Neural progenitor cell (in vitro differentiated cells): ENCODE measurements around the gene STK39. TPM values are rescaled to one million over a fixed set of nuclear protein-coding genes. Genes with fewer than 3 reads are reported as not detected.
A peak's percentile ranks its signal among the peaks of the same experiment; 100 is the strongest.

Experiments used
- DNase-seq: peaks from one replicate; pipeline ENCODE4 v3.0.0-alpha.2; 2016; ENCODE audit warnings: low spot score
- H2AFZ ChIP-seq: fragments of 200-600 bp; sonication (generic); replicated peaks from 2 replicates; pipeline ENCODE4 v1.6.1; 2016; ENCODE audit warnings: antibody characterized with exemption
- H3F3A ChIP-seq: fragments of 200-600 bp; sonication (generic); 2 replicates; pipeline ENCODE4 v1.6.1; 2016; ENCODE audit warnings: antibody characterized with exemption, low read depth
- H3K27ac ChIP-seq: fragments of 200-600 bp; sonication (generic); 2 replicates; pipeline ENCODE4 v1.5.1; 2016; ENCODE audit warnings: mild to moderate bottlenecking
- H3K27me3 ChIP-seq: fragments of 200-600 bp; sonication (generic); 2 replicates; pipeline ENCODE4 v1.6.1; 2016; ENCODE audit warnings: mild to moderate bottlenecking, moderate library complexity
- H3K36me3 ChIP-seq: fragments of 200-600 bp; sonication (generic); 2 replicates; pipeline ENCODE4 v1.5.1; 2016
- H3K4me1 ChIP-seq: fragments of 200-600 bp; sonication (generic); 2 replicates; pipeline ENCODE4 v1.6.1; 2016; ENCODE audit warnings: mixed run types
- H3K4me2 ChIP-seq: fragments of 200-600 bp; sonication (generic); 2 replicates; pipeline ENCODE4 v1.6.1; 2016
- H3K4me3 ChIP-seq: fragments of 200-600 bp; sonication (generic); 2 replicates; pipeline ENCODE4 v1.5.1; 2016
- H3K79me2 ChIP-seq: fragments of 200-600 bp; sonication (generic); 2 replicates; pipeline ENCODE4 v1.6.1; 2016; ENCODE audit warnings: low read depth
- H3K9ac ChIP-seq: fragments of 200-600 bp; sonication (generic); 2 replicates; pipeline ENCODE4 v1.6.1; 2016
- H3K9me3 ChIP-seq: fragments of 200-600 bp; sonication (generic); 2 replicates; pipeline ENCODE4 v1.5.1; 2016; ENCODE audit warnings: low read depth
- H4K20me1 ChIP-seq: fragments of 200-600 bp; sonication (generic); 2 replicates; pipeline ENCODE4 v1.6.1; 2016; ENCODE audit warnings: low read depth
- H3K27ac Mint-ChIP-seq: 3 replicates; pipeline ENCODE4 v1.8.0; 2021; ENCODE audit warnings: mixed read lengths
- H3K27me3 Mint-ChIP-seq: 2 replicates; pipeline ENCODE4 v1.8.0; 2022; ENCODE audit warnings: low read depth, mild to moderate bottlenecking, inconsistent platforms, moderate library complexity, mixed read lengths; ENCODE audit not compliant: insufficient read depth
- H3K36me3 Mint-ChIP-seq: 3 replicates; pipeline ENCODE4 v1.8.0; 2021; ENCODE audit warnings: mixed read lengths
- H3K4me1 Mint-ChIP-seq: 3 replicates; pipeline ENCODE4 v1.8.0; 2021; ENCODE audit warnings: mixed read lengths
- H3K4me3 Mint-ChIP-seq: 3 replicates; pipeline ENCODE4 v1.8.0; 2021; ENCODE audit warnings: mild to moderate bottlenecking, moderate library complexity, mixed read lengths
- H3K9me3 Mint-ChIP-seq: 3 replicates; pipeline ENCODE4 v1.8.0; 2020; ENCODE audit warnings: mixed read lengths
- EZH2 ChIP-seq: fragments of 200-600 bp; sonication (generic); IDR thresholded peaks from 2 replicates; pipeline ENCODE4 v1.6.1; 2017; ENCODE audit warnings: antibody characterized with exemption, mild to moderate bottlenecking, moderate library complexity
- EZH2phosphoT487 ChIP-seq: fragments of 200-600 bp; sonication (generic); IDR thresholded peaks from 2 replicates; pipeline ENCODE4 v1.6.1; 2017; ENCODE audit warnings: antibody characterized with exemption
- total RNA-seq: library from RNA; depleted of rRNA; stranded (reverse); fragments of >200 nt; gene quantifications from 2 replicates; pipeline ENCODE4 v1.2.3, GENCODE V29; 2015; ENCODE audit warnings: low replicate concordance
- TF ChIP-seq, protein P1 (sequence below): fragments of 200-600 bp; sonication (generic); IDR thresholded peaks from 2 replicates; pipeline ENCODE4 v1.5.1; 2017; ENCODE audit warnings: antibody characterized with exemption, mild to moderate bottlenecking

The STK39 gene
- total RNA-seq, 1 donor from 2014 or later, result 23.8 TPM

DNA sequence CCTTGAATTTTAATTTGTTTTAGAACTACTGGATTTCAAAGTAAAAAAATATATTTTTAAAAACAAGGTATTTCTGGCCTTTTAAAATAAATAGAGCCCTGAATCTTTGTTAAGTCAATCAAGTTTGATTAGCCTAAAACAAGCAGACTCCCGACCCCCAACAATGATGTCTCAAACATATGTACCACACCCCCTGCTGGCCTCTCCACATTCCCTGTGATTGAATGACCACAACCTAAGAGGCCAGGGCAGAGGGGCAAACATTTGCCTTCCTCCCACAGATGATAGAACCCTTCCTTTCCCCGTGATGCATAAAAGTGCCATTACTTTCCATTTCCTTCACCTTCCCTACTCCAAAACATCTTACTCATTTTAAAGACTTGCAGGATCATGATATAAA is 130.9 kb downstream of the STK39 start:
- Histone ChIP-seq H3K4me1 (peaks cover 16% of the 10 kb centered on the region), H3K79me2 (no peaks in the 10 kb centered on the region), H3K4me3 (no peak overlapping the region), H3K36me3 (no peaks in the 10 kb centered on the region), H3K4me2 (no peak overlapping the region), H3K9ac (no peak overlapping the region), H3K27ac (no peak overlapping the region), H2AFZ (no peak overlapping the region), H4K20me1 (no peaks in the 10 kb centered on the region), H3K27me3 (no peaks in the 10 kb centered on the region), H3K9me3 (no peaks in the 10 kb centered on the region), H3F3A (peaks cover 3% of the 10 kb centered on the region)
- H3K4me3 Mint-ChIP-seq, result no peak overlapping the region
- peaks cover 3% of the 10 kb centered on the region for H3K9me3 Mint-ChIP-seq
- H3K27ac Mint-ChIP-seq, result no peak overlapping the region
- no peaks in the 10 kb centered on the region for H3K27me3 Mint-ChIP-seq
- peak; percentile 68 for DNase-seq
- H3K4me1 Mint-ChIP-seq, result no peaks in the 10 kb centered on the region
- TF ChIP-seq, protein P1, sequence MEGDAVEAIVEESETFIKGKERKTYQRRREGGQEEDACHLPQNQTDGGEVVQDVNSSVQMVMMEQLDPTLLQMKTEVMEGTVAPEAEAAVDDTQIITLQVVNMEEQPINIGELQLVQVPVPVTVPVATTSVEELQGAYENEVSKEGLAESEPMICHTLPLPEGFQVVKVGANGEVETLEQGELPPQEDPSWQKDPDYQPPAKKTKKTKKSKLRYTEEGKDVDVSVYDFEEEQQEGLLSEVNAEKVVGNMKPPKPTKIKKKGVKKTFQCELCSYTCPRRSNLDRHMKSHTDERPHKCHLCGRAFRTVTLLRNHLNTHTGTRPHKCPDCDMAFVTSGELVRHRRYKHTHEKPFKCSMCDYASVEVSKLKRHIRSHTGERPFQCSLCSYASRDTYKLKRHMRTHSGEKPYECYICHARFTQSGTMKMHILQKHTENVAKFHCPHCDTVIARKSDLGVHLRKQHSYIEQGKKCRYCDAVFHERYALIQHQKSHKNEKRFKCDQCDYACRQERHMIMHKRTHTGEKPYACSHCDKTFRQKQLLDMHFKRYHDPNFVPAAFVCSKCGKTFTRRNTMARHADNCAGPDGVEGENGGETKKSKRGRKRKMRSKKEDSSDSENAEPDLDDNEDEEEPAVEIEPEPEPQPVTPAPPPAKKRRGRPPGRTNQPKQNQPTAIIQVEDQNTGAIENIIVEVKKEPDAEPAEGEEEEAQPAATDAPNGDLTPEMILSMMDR, result peak; percentile 48
- TF ChIP-seq EZH2, result no peak
- H3K36me3 Mint-ChIP-seq, result peaks cover 13% of the 10 kb centered on the region

DNA sequence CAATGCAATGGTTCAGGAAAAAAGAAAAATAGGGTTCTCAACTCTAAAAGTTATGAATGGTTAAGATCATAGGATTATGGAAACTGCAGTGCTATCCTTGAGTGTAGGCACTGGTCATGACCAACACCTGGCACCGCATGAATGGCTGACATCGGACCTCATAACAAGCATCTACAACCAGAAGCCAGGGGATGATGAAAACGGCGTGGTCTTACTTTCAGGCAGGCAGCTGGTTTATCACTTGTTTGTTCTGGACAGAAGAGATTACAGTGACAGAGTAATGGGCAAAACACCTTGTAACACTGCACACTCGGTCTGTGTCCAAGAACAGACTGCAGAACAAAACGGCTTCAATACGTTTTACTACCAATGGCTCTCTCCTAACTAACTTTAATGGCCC is 132.8 kb downstream of the STK39 start:
- TF ChIP-seq, protein P1, result no peak
- TF ChIP-seq EZH2phosphoT487 (no peak), EZH2 (no peak)
- Mint-ChIP-seq H3K27me3 (no peaks in the 10 kb centered on the region), H3K27ac (no peak overlapping the region), H3K36me3 (peaks cover 13% of the 10 kb centered on the region), H3K4me3 (no peak overlapping the region), H3K9me3 (peaks cover 3% of the 10 kb centered on the region), H3K4me1 (no peaks in the 10 kb centered on the region)
- H3K27ac ChIP-seq, result no peak overlapping the region
- peaks cover 3% of the 10 kb centered on the region for H3F3A ChIP-seq
- no peak overlapping the region for H3K4me3 ChIP-seq
- H3K4me1 ChIP-seq, result peaks cover 16% of the 10 kb centered on the region
- no peak overlapping the region for H2AFZ ChIP-seq
- no peaks in the 10 kb centered on the region for H3K36me3 ChIP-seq
- no peaks in the 10 kb centered on the region for H3K27me3 ChIP-seq
- no peak overlapping the region for H3K4me2 ChIP-seq
- no peak overlapping the region for H3K9ac ChIP-seq
- no peak for DNase-seq
- no peaks in the 10 kb centered on the region for H3K79me2 ChIP-seq
- no peaks in the 10 kb centered on the region for H3K9me3 ChIP-seq
- no peaks in the 10 kb centered on the region for H4K20me1 ChIP-seq

DNA sequence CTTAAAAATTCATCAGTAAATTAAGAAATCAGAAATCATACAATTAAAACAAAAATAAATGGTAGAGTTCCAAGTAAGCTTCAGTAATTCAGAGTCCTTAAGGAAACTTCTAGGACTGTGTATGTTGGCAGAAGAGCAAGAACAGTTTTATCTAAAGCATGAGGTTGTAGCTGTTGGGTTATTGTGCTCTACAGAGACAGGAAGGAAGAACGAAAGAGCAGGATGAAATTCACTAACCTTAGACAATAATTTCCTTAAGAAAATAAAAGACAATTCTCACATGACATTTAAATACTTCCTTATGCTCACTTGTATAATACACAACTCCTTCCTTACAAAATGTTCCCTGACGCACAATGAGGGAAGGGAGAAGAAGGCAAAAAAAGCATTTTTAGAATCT is 133.4 kb downstream of the STK39 start:
- H3K4me3 Mint-ChIP-seq, result no peak overlapping the region
- H3K9me3 ChIP-seq, result no peaks in the 10 kb centered on the region
- H2AFZ ChIP-seq, result no peak overlapping the region
- H3K36me3 ChIP-seq, result no peaks in the 10 kb centered on the region
- no peaks in the 10 kb centered on the region for H3K79me2 ChIP-seq
- no peak overlapping the region for H3K4me2 ChIP-seq
- no peak for TF ChIP-seq EZH2phosphoT487
- TF ChIP-seq, protein P1, result no peak
- no peak for TF ChIP-seq EZH2
- no peaks in the 10 kb centered on the region for H3K27me3 Mint-ChIP-seq
- H3K4me3 ChIP-seq, result no peak overlapping the region
- H3K27ac Mint-ChIP-seq, result no peak overlapping the region
- H3K4me1 ChIP-seq, result peaks cover 16% of the 10 kb centered on the region
- peaks cover 3% of the 10 kb centered on the region for H3K9me3 Mint-ChIP-seq
- H3K9ac ChIP-seq, result no peak overlapping the region
- no peak for DNase-seq
- peaks cover 3% of the 10 kb centered on the region for H3F3A ChIP-seq
- no peaks in the 10 kb centered on the region for H3K4me1 Mint-ChIP-seq
- H3K27me3 ChIP-seq, result no peaks in the 10 kb centered on the region
- H3K36me3 Mint-ChIP-seq, result peaks cover 13% of the 10 kb centered on the region
- no peaks in the 10 kb centered on the region for H4K20me1 ChIP-seq
- H3K27ac ChIP-seq, result no peak overlapping the region

DNA sequence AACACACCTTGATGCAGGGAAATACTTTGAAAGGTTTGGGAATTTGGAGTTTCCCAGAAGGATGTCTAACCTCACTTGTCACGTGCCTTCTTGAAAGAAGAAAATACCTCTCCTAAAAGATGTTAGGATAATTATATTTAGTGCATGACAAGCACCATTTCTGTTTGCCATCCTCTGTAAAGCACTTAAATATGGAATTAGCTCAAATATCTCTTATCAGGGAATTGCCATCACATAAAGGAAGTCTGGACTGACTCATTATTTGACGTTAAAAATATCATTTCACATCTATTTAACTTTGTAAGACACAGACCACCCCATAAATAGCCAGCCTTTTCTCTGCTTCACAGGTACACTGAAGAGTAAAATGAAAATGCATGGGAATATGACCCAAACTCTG is 140.1 kb downstream of the STK39 start:
- Histone ChIP-seq H3K27me3 (no peaks in the 10 kb centered on the region), H3K27ac (no peak overlapping the region), H3F3A (no peaks in the 10 kb centered on the region), H3K9ac (no peak overlapping the region), H3K36me3 (no peaks in the 10 kb centered on the region), H3K4me1 (no peaks in the 10 kb centered on the region), H2AFZ (no peak overlapping the region), H3K4me2 (no peak overlapping the region), H3K9me3 (no peaks in the 10 kb centered on the region), H3K79me2 (no peaks in the 10 kb centered on the region), H3K4me3 (no peak overlapping the region), H4K20me1 (no peaks in the 10 kb centered on the region)
- Mint-ChIP-seq H3K9me3 (peaks cover 2% of the 10 kb centered on the region), H3K27ac (no peak overlapping the region), H3K4me3 (no peak overlapping the region), H3K4me1 (no peaks in the 10 kb centered on the region), H3K27me3 (no peaks in the 10 kb centered on the region), H3K36me3 (peaks cover 7% of the 10 kb centered on the region)
- TF ChIP-seq, protein P1, result no peak
- no peak for TF ChIP-seq EZH2phosphoT487
- no peak for DNase-seq
